HCT116 (cell line): ENCODE data around the gene NTNG2. TPM values are rescaled to one million over a fixed set of nuclear protein-coding genes. Genes with fewer than 3 reads are reported as not detected.

Source experiments
- ATAC-seq: fragments of 200-7000 bp; cut with Tn5 transposase; 2 replicates; pipeline ENCODE4 v1.9.1; 2020; ENCODE audit warnings: mild to moderate bottlenecking, moderate library complexity
- BruUV-seq: library from RNA; stranded (reverse); fragments of 400-500 nt; replicated peaks from 2 replicates; lab custom pipeline; 2021; lab: Mats Ljungman, UMichigan
- CTCF ChIA-PET: fragments of 300-600 bp; sonication (Branson Sonifier 250); formaldehyde crosslinking; loops from one replicate; lab custom pipeline; 2021; ENCODE audit warnings: antibody characterized with exemption; lab: Charles Lee
- POLR2A ChIA-PET: fragments of 300-600, 350-600 bp; sonication (Branson Sonifier 250); formaldehyde crosslinking; loops from one replicate; lab custom pipeline; 2021; ENCODE audit warnings: antibody characterized with exemption; lab: Charles Lee
- RAD21 ChIA-PET, 2 experiments: fragments of 300-600 bp; sonication (Branson Sonifier 250); formaldehyde crosslinking; loops; one replicate each; lab custom pipeline; 2023; ENCODE audit warnings: low total read pairs in 2 of 2; ENCODE audit not compliant: uncharacterized antibody in 2 of 2, unreplicated experiment in 2 of 2, low non-redundant PET in 1 of 2; lab: Charles Lee
- DNase-seq: peaks from one replicate; pipeline ENCODE4 v3.0.0-alpha.2; 2010; ENCODE audit warnings: low read depth, low spot score
- H2AFZ ChIP-seq: fragments of 200-600 bp; shearing (Covaris generic), sonication (generic); 2 replicates; pipeline ENCODE4 v1.6.1; 2017; ENCODE audit warnings: low read depth, mixed run types, mixed read lengths, antibody characterized with exemption, low read length; ENCODE audit not compliant: poor library complexity, severe bottlenecking
- H3K27ac ChIP-seq: 2 replicates; pipeline ENCODE4 v1.5.1; 2012; ENCODE audit warnings: low read depth, low read length
- H3K27me3 ChIP-seq: fragments of 200-600 bp; sonication (generic); 2 replicates; pipeline ENCODE4 v1.6.1; 2016; ENCODE audit warnings: mixed run types, low read length, mixed read lengths; ENCODE audit not compliant: insufficient read depth
- H3K36me3 ChIP-seq, 2 experiments: fragments of 200-500 bp in 1 of 2; fragments of 200-600 bp in 1 of 2; sonication (Bioruptor generic) in 1 of 2; sonication (generic) in 1 of 2; 2 replicates each; pipeline versions ENCODE4 v1.5.1 to v1.6.1; 2014 to 2016; ENCODE audit warnings: low read length in 2 of 2, inconsistent platforms in 1 of 2, mixed read lengths in 1 of 2, mixed run types in 1 of 2; ENCODE audit not compliant: insufficient read depth in 2 of 2, control insufficient read depth in 1 of 2
- H3K4me1 ChIP-seq, 2 experiments: fragments of 200-600 bp in 1 of 2; sonication (generic) in 1 of 2; 2 replicates each; pipeline versions ENCODE4 v1.5.1 to v1.6.1; 2012 to 2017; ENCODE audit warnings: low read length in 2 of 2, inconsistent platforms in 1 of 2, mild to moderate bottlenecking in 1 of 2, mixed read lengths in 1 of 2, mixed run types in 1 of 2, moderate library complexity in 1 of 2; ENCODE audit not compliant: insufficient read depth in 2 of 2, control insufficient read depth in 1 of 2
- H3K4me2 ChIP-seq: fragments of 200-600 bp; sonication (generic); 2 replicates; pipeline ENCODE4 v1.6.1; 2017; ENCODE audit warnings: mixed run types, low read length, mixed read lengths
- H3K4me3 ChIP-seq, 2 experiments: fragments of 200-600 bp in 1 of 2; sonication (generic) in 1 of 2; replicated peaks in 1 of 2; 2 replicates each; pipeline ENCODE4 v1.5.1; 2011 to 2016; ENCODE audit warnings: low read length in 2 of 2, control low read depth in 1 of 2, low read depth in 1 of 2, mild to moderate bottlenecking in 1 of 2, mixed read lengths in 1 of 2, mixed run types in 1 of 2
- H3K79me2 ChIP-seq: fragments of 200-600 bp; sonication (generic); 2 replicates; pipeline ENCODE4 v1.6.1; 2017; ENCODE audit warnings: mild to moderate bottlenecking, mixed run types, low read length, moderate library complexity, mixed read lengths; ENCODE audit not compliant: insufficient read depth
- H3K9ac ChIP-seq: fragments of 200-600 bp; sonication (generic); 2 replicates; pipeline ENCODE4 v1.6.1; 2016; ENCODE audit warnings: low read length, mixed read lengths
- H3K9me2 ChIP-seq: fragments of 200-600 bp; sonication (generic), shearing (Covaris generic); 2 replicates; pipeline ENCODE4 v1.6.1; 2017; ENCODE audit warnings: mixed run types, mild to moderate bottlenecking, moderate library complexity; ENCODE audit not compliant: insufficient read depth
- H3K9me3 ChIP-seq, 2 experiments: fragments of 200-500 bp in 1 of 2; fragments of 200-600 bp in 1 of 2; sonication (Bioruptor generic) in 1 of 2; sonication (generic) in 1 of 2; 2 replicates each; pipeline ENCODE4 v1.6.1; 2014 to 2017; ENCODE audit warnings: low read length in 2 of 2, mixed read lengths in 2 of 2, inconsistent platforms in 1 of 2, low read depth in 1 of 2, mild to moderate bottlenecking in 1 of 2, mixed run types in 1 of 2, moderate library complexity in 1 of 2; ENCODE audit not compliant: control insufficient read depth in 1 of 2, insufficient read depth in 1 of 2
- H4K20me1 ChIP-seq: fragments of 200-600 bp; sonication (generic), shearing (Covaris generic); 2 replicates; pipeline ENCODE4 v1.6.1; 2017; ENCODE audit warnings: mixed run types, mild to moderate bottlenecking, moderate library complexity; ENCODE audit not compliant: insufficient read depth
- CBX3 ChIP-seq: IDR thresholded peaks from 2 replicates; pipeline ENCODE4 v1.6.1; 2012; ENCODE audit warnings: low read depth
- EGR1 ChIP-seq: IDR thresholded peaks from 2 replicates; pipeline ENCODE4 v1.6.1; 2012; ENCODE audit warnings: low read depth
- EZH2 ChIP-seq: fragments of 200-600 bp; sonication (generic); IDR thresholded peaks from 2 replicates; pipeline ENCODE4 v1.6.1; 2017; ENCODE audit warnings: antibody characterized with exemption, mixed run types
- JUND ChIP-seq: IDR thresholded peaks from 2 replicates; pipeline ENCODE4 v1.6.1; 2012
- MAX ChIP-seq: IDR thresholded peaks from 2 replicates; pipeline ENCODE4 v1.6.1; 2012
- POLR2A ChIP-seq: IDR thresholded peaks from 2 replicates; pipeline ENCODE4 v1.7.0; 2011; ENCODE audit warnings: borderline replicate concordance; ENCODE audit not compliant: insufficient read depth, insufficient read length; ENCODE audit errors: extremely low read depth
- RAD21 ChIP-seq: IDR thresholded peaks from 2 replicates; pipeline ENCODE4 v1.6.1; 2012; ENCODE audit warnings: low read depth, mild to moderate bottlenecking
- REST ChIP-seq: IDR thresholded peaks from 2 replicates; pipeline ENCODE4 v1.6.1; 2012; ENCODE audit warnings: low read depth
- SIN3A ChIP-seq: IDR thresholded peaks from 2 replicates; pipeline ENCODE4 v1.6.1; 2012; ENCODE audit warnings: low read depth
- SRF ChIP-seq: IDR thresholded peaks from 2 replicates; pipeline ENCODE4 v1.6.1; 2012; ENCODE audit warnings: low read depth
- ZFX ChIP-seq: fragments of 450-650 bp; IDR thresholded peaks from 2 replicates; pipeline ENCODE4 v1.6.1; 2017
- intact Hi-C: fragments of 100-400 bp; cut with micrococcal nuclease; formaldehyde crosslinking; loops from 2 replicates; pipeline ENCODE4 v1.10.0; 2022
- total RNA-seq: library from RNA; stranded (reverse); gene quantifications from one replicate; pipeline ENCODE4 v1.2.1, GENCODE V29; 2021; ENCODE audit not compliant: unreplicated experiment

The NTNG2 gene
- total RNA-seq, 1 experiment from 2014 or later: 2.5 TPM

- no peaks in the 10 kb centered on the region for H3K4me1 ChIP-seq
- RAD21 ChIA-PET: interaction anchor here in 1 of 2 experiments (0.7 kb wide), 1 partner anchor 68 kb away, joined by 3 read pairs; no protein-coding TSS in a partner anchor
- intact Hi-C loops: no loop called here
- DNase-seq (no peak), ATAC-seq (no peak)
- TF ChIP-seq REST (no peak), POLR2A (no peak), SRF (no peak), EGR1 (no peak), EZH2 (no peak), ZFX (no peak), JUND (no peak), MAX (no peak), CBX3 (no peak), SIN3A (no peak), RAD21 (no peak)
- no peaks in the 10 kb centered on the region for H3K9me2 ChIP-seq
- H3K4me3 ChIP-seq: no peak overlapping the region
- H3K9me3 ChIP-seq: no peaks in the 10 kb centered on the region
- H2AFZ ChIP-seq: no peak overlapping the region
- H3K4me2 ChIP-seq: no peak overlapping the region
- H3K79me2 ChIP-seq: no peaks in the 10 kb centered on the region
- CTCF ChIA-PET: no interaction called here
- H3K27ac ChIP-seq: no peak overlapping the region
- BruUV-seq: no TSS peak
- no peak overlapping the region for H3K9ac ChIP-seq
- POLR2A ChIA-PET: no interaction called here
- peaks cover 47% of the 10 kb centered on the region for H3K27me3 ChIP-seq
- H4K20me1 ChIP-seq: no peaks in the 10 kb centered on the region
- H3K36me3 ChIP-seq: no peaks in the 10 kb centered on the region
Observed at GRCh38 chr9:132126680-132127236, 35.1 kb upstream of the NTNG2 start.
